Caco-2 (cell line): Measurements from ENCODE around the gene ISCA1. TPM values are rescaled to one million over a fixed set of nuclear protein-coding genes. Genes with fewer than 3 reads are reported as not detected.
A peak's percentile ranks its signal among the peaks of the same experiment; 100 is the strongest.

Experiments used
- BruUV-seq: library from RNA; stranded (reverse); fragments of 400-500 nt; replicated peaks from 2 replicates; lab custom pipeline; 2021; lab: Mats Ljungman, UMichigan
- CTCF ChIA-PET: fragments of 300-600 bp; sonication (Branson Sonifier 250); formaldehyde crosslinking; loops from one replicate; lab custom pipeline; 2022; ENCODE audit warnings: antibody characterized with exemption; lab: Charles Lee
- POLR2A ChIA-PET: fragments of 300-600 bp; sonication (Branson Sonifier 250); formaldehyde crosslinking; loops from one replicate; lab custom pipeline; 2022; ENCODE audit warnings: antibody characterized with exemption; lab: Charles Lee
- DNase-seq, 2 experiments: peaks; one replicate each; pipeline versions ENCODE4 v3.0.0 to v3.0.0-alpha.2; 2020 to 2022
- H3K27me3 ChIP-seq: replicated peaks from 2 replicates; pipeline ENCODE4 v1.6.0; 2011; ENCODE audit warnings: low read length; ENCODE audit not compliant: control insufficient read depth, insufficient read depth
- H3K36me3 ChIP-seq: 2 replicates; pipeline ENCODE4 v1.5.1; 2011; ENCODE audit warnings: low read length; ENCODE audit not compliant: control insufficient read depth, insufficient read depth
- H3K4me1 ChIP-seq: fragments of 250-450 bp; sonication (Bioruptor Pico); 2 replicates; pipeline ENCODE4 v1.5.1; 2020; ENCODE audit warnings: mild to moderate bottlenecking
- H3K4me3 ChIP-seq: 2 replicates; pipeline ENCODE4 v1.5.1; 2011; ENCODE audit warnings: low read depth, mild to moderate bottlenecking, control low read depth, low read length
- H3K9me3 ChIP-seq: fragments of 250-450 bp; sonication (Bioruptor Pico); 2 replicates; pipeline ENCODE4 v1.5.1; 2020; ENCODE audit warnings: mild to moderate bottlenecking, moderate library complexity
- H3K27ac Mint-ChIP-seq: one replicate; pipeline ENCODE4 v1.8.0; 2022; ENCODE audit warnings: mixed read lengths; ENCODE audit not compliant: unreplicated experiment
- H3K27me3 Mint-ChIP-seq: one replicate; pipeline ENCODE4 v1.8.0; 2022; ENCODE audit warnings: mixed read lengths; ENCODE audit not compliant: insufficient read depth, unreplicated experiment
- H3K36me3 Mint-ChIP-seq: one replicate; pipeline ENCODE4 v1.8.0; 2022; ENCODE audit warnings: mild to moderate bottlenecking, mixed read lengths; ENCODE audit not compliant: insufficient read depth, unreplicated experiment
- H3K4me1 Mint-ChIP-seq: one replicate; pipeline ENCODE4 v1.8.0; 2022; ENCODE audit warnings: low read depth, mixed read lengths; ENCODE audit not compliant: unreplicated experiment
- H3K4me3 Mint-ChIP-seq: one replicate; pipeline ENCODE4 v1.8.0; 2022; ENCODE audit warnings: mild to moderate bottlenecking, moderate library complexity, mixed read lengths; ENCODE audit not compliant: unreplicated experiment
- H3K9me3 Mint-ChIP-seq: one replicate; pipeline ENCODE4 v1.8.0; 2022; ENCODE audit warnings: mixed read lengths; ENCODE audit not compliant: unreplicated experiment
- CTCF ChIP-seq, 2 experiments: fragments of 200-600 bp in 1 of 2; IDR thresholded peaks; 1 replicate in 1 of 2; 2 replicates in 1 of 2; pipeline versions ENCODE4 v1.5.1 to v1.8.0; 2011 to 2022; ENCODE audit warnings: antibody characterized with exemption in 1 of 2, control low read depth in 1 of 2, inconsistent platforms in 1 of 2, low read depth in 1 of 2, low read length in 1 of 2, mild to moderate bottlenecking in 1 of 2, moderate library complexity in 1 of 2; ENCODE audit not compliant: insufficient read depth in 1 of 2, severe bottlenecking in 1 of 2, unreplicated experiment in 1 of 2
- intact Hi-C: fragments of 100-400 bp; cut with micrococcal nuclease; formaldehyde crosslinking; loops from one replicate; pipeline ENCODE4 v1.10.0; 2022; ENCODE audit not compliant: unreplicated experiment
- total RNA-seq: library from RNA; stranded (reverse); gene quantifications from 2 replicates; pipeline ENCODE4 v1.2.3, GENCODE V29; 2022

ISCA1 gene
- total RNA-seq, 1 experiment from 2014 or later = 11.2 TPM

DNA sequence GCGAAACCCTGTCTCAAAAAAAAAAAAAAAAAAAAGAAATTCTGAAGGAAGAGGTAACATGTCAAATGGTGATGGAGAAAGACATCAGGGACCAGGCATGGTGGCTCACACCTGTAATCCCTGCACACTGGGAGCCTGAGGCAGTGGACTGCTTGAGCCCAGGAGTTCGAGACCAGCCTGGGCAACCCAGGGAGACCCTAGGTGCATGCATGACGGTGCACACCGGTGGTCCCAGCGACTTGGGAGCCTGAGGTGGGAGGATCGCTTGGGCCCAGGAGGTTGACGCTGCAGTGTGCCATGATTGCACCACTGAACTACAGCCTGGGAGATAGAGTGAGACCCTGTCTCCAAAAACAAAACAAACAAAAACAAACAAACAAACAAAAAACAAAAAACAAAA is 1.8 kb downstream of the ISCA1 start:
- Mint-ChIP-seq H3K9me3 (no peaks in the 10 kb centered on the region), H3K27ac (no peak overlapping the region), H3K4me3 (peak overlapping the region; percentile 76), H3K4me1 (peaks cover 10% of the 10 kb centered on the region), H3K27me3 (no peaks in the 10 kb centered on the region), H3K36me3 (peaks cover 10% of the 10 kb centered on the region)
- Histone ChIP-seq H3K4me1 (peaks cover 3% of the 10 kb centered on the region; the same call in 1 of the 2 replicates), H3K4me3 (no peak overlapping the region), H3K9me3 (no peaks in the 10 kb centered on the region), H3K27me3 (no peaks in the 10 kb centered on the region), H3K36me3 (no peaks in the 10 kb centered on the region; the same call in 1 of the 2 replicates)
- BruUV-seq = no TSS peak
- no peak for TF ChIP-seq CTCF (IDR thresholded peaks at IDR 0.05; ENCODE audit: insufficient read depth in 1 of 2, low read depth in 1 of 2, low read length in 1 of 2, severe bottlenecking in 1 of 2, unreplicated experiment in 1 of 2)
- ChIA-PET POLR2A (no interaction called here), CTCF (no interaction called here)
- intact Hi-C loops = loop anchor here (5.0 kb wide), 1 partner anchor 138 kb away; no protein-coding TSS in a partner anchor
- no peak for DNase-seq

GRCh38 chr9:86279839-86280238 is 2.5 kb downstream of the ISCA1 start:
- Histone ChIP-seq H3K4me3 (no peak overlapping the region), H3K9me3 (no peaks in the 10 kb centered on the region), H3K4me1 (peaks cover 3% of the 10 kb centered on the region; the same call in 1 of the 2 replicates), H3K36me3 (no peaks in the 10 kb centered on the region; the same call in 1 of the 2 replicates), H3K27me3 (no peaks in the 10 kb centered on the region)
- peaks cover 10% of the 10 kb centered on the region for H3K36me3 Mint-ChIP-seq
- POLR2A ChIA-PET = no interaction called here
- no peaks in the 10 kb centered on the region for H3K9me3 Mint-ChIP-seq
- H3K4me1 Mint-ChIP-seq = peaks cover 10% of the 10 kb centered on the region
- no peak for TF ChIP-seq CTCF (IDR thresholded peaks at IDR 0.05; ENCODE audit: insufficient read depth in 1 of 2, low read depth in 1 of 2, low read length in 1 of 2, severe bottlenecking in 1 of 2, unreplicated experiment in 1 of 2)
- H3K4me3 Mint-ChIP-seq = peak overlapping the region; percentile 62
- BruUV-seq = no TSS peak
- no peaks in the 10 kb centered on the region for H3K27me3 Mint-ChIP-seq
- CTCF ChIA-PET = no interaction called here
- DNase-seq = no peak
- H3K27ac Mint-ChIP-seq = no peak overlapping the region
- intact Hi-C loops = loop anchor here (5.0 kb wide), 1 partner anchor 138 kb away; no protein-coding TSS in a partner anchor

GRCh38 chr9:86277072-86277471 is 5.3 kb downstream of the ISCA1 start:
- ChIA-PET CTCF (no interaction called here), POLR2A (no interaction called here)
- Mint-ChIP-seq H3K9me3 (no peaks in the 10 kb centered on the region), H3K36me3 (peaks cover 5% of the 10 kb centered on the region), H3K4me3 (no peak overlapping the region), H3K27me3 (no peaks in the 10 kb centered on the region), H3K4me1 (no peaks in the 10 kb centered on the region), H3K27ac (no peak overlapping the region)
- DNase-seq = no peak
- Histone ChIP-seq H3K4me1 (no peaks in the 10 kb centered on the region), H3K36me3 (no peaks in the 10 kb centered on the region; the same call in 1 of the 2 replicates), H3K4me3 (no peak overlapping the region), H3K27me3 (no peaks in the 10 kb centered on the region), H3K9me3 (no peaks in the 10 kb centered on the region)
- intact Hi-C loops = no loop called here
- no TSS peak for BruUV-seq
- no peak for TF ChIP-seq CTCF (IDR thresholded peaks at IDR 0.05; ENCODE audit: insufficient read depth in 1 of 2, low read depth in 1 of 2, low read length in 1 of 2, severe bottlenecking in 1 of 2, unreplicated experiment in 1 of 2)
